Choroid plexus epithelial cell (primary cell): ENCODE data around the gene TTC6.

ENCODE experiments used
- DNase-seq: peaks from one replicate; pipeline ENCODE4 v3.0.0-alpha.2; 2010; ENCODE audit warnings: low read depth
- H3K4me3 ChIP-seq: 2 replicates; pipeline ENCODE4 v1.5.1; 2011; ENCODE audit warnings: low read depth, mild to moderate bottlenecking, control low read depth, low read length, moderate library complexity
- CTCF ChIP-seq: conservative IDR thresholded peaks from 2 replicates; pipeline ENCODE4 v1.5.1; 2011; ENCODE audit warnings: low read depth, mild to moderate bottlenecking, control low read depth, inconsistent platforms, low read length, moderate library complexity

TTC6 gene

GRCh38 chr14:37608649-37609048 is 13.2 kb downstream of the TTC6 start:
- no peak for TF ChIP-seq CTCF
- H3K4me3 ChIP-seq = no peak overlapping the region
- DNase-seq = no peak

- peak overlapping the region; percentile 48 for H3K4me3 ChIP-seq
- no peak for TF ChIP-seq CTCF
Measured at GRCh38 chr14:37610945-37611523, 15.6 kb downstream of the TTC6 start.

GRCh38 chr14:37615582-37616289 is 20.3 kb downstream of the TTC6 start:
- DNase-seq = no peak
- H3K4me3 ChIP-seq = no peak overlapping the region
- no peak for TF ChIP-seq CTCF

More at GRCh38 chr14:37610945-37611523, 15.6 kb downstream of the TTC6 start:
- DNase-seq = no peak

- TF ChIP-seq CTCF = no peak
- no peak for DNase-seq
- H3K4me3 ChIP-seq = no peak overlapping the region
Measured at GRCh38 chr14:37616853-37617252, 21.4 kb downstream of the TTC6 start.

GRCh38 chr14:37617864-37618365 is 22.5 kb downstream of the TTC6 start:
- H3K4me3 ChIP-seq = no peak overlapping the region
- DNase-seq = no peak
- TF ChIP-seq CTCF = no peak

GRCh38 chr14:37618498-37619028 is 23.1 kb downstream of the TTC6 start:
- no peak for TF ChIP-seq CTCF
- no peak for DNase-seq
- no peak overlapping the region for H3K4me3 ChIP-seq

GRCh38 chr14:37620856-37621255 is 25.4 kb downstream of the TTC6 start:
- no peak for DNase-seq
- H3K4me3 ChIP-seq = no peak overlapping the region
- TF ChIP-seq CTCF = no peak
